GM04503 (cell line): ENCODE measurements around the gene FBN1.

Source experiments
- DNase-seq: peaks from one replicate; pipeline ENCODE4 v3.0.0-alpha.2; 2012; ENCODE audit warnings: low read depth

Gene FBN1

DNA sequence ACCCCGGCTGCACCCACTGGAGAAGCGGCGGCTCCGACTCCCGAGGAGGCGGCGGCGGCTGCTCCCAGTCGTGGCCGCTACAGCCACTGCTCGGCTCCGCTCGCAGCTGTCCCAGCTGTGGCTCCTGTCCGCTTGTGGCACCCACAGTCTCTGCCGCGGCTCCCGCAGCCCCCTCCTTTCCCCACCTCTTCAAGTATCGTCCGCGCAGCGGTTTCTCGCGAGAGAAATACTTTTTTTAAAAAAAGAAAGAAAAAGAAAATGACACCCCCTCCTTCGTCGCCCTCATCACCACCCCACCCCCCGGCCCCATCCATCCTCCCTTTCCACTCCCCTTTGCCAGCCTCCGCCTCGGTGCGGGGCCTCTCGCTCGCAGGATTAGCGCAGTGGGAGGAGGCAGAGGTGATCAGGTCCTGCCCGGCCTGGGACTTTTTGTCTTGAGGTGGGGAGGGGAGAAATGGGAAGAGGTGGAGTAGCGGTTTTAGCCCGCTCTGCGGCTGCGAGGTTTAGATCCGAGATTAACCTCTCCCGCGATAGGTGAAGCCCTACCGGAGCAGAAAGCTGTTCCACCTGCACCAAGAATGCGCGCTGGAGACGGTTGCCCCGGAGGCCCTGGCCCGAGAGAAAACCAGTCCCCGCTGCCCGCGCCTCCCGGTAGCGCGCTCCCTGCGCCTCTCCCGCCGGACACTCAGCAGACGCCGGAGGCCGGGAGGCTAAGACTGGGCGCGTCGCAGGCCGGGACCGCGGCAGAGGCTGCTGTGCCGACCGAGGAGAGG lies at the start of gene FBN1:
FBN1 (minus strand) TSS at position 152 of the 773 bp plus-strand sequence. CDS start 940 bp downstream, outside the sequence.
- DNase-seq, result peak; percentile 81

DNA sequence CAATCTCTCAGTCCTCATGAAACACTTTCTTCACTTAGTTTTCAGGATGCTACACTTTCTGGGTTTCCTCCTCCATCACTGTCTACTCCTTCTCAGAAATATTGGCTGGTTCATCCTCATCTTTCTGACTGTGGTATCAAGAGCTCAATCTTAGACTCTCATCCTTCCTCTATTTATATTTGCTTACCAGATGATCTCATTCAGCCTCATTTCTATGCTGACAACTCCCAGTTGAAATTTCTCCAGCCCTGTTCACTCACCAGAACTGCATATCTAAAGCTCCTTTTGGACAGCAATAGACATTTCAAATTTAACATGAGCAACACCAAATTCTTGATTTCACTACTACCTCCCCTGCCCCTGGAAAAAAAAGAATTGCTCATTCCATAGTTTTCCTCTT lies 48.0 kb upstream of the FBN1 start:
- DNase-seq, result no peak

DNA sequence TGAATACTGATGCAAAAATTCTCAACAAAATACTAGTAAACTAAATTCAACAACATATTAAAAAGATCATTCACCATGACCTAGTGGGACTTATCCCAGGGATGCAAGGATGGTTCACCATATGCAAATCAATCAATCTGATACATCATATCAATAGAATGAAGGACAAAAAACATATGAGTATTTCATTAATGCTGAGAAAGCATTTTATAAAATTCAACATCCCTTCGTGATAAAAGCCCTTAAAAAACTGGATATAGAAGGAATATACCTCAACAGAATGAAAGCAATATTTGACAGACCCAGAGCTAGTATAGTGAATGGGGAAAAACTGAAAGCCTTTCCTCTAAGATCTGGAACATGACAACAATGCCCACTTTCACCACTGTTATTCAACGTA lies 43.0 kb upstream of the FBN1 start:
- DNase-seq, result no peak

DNA sequence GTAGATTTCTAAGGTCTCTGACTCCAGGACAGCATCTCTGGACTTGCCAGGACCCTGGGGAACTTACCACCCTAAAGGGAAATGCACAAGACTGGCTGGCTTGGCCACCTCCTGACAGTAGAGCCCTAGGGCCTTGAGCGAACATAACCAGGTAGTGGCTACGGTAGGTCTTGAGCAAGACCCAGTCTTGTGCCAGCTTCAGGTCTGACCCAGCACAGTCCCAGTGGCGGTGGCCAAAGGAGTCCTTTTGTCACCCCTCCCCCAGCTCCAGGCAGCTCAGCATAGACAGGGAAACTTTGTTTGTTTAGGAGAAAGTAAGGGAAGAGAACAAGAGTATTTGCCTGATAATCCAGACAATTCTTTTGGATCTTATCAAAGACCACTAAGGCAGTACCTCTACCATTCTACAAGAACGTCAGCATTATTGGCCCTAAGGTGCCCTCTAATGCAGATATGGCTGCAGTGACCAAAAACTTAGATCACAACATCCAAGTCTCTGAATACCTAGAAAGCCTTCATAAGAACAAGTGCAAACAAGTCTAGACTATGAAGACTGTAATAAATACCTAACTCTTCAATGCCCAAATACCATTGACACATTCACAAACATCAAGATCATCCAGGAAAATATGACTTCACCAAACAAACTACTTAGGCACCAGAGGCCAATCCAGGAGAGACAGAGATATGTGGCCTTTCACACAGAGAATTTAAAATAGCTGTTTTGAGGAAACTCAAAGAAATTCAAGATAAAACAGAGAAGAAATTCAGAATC lies 38.7 kb upstream of the FBN1 start:
- no peak for DNase-seq

DNA sequence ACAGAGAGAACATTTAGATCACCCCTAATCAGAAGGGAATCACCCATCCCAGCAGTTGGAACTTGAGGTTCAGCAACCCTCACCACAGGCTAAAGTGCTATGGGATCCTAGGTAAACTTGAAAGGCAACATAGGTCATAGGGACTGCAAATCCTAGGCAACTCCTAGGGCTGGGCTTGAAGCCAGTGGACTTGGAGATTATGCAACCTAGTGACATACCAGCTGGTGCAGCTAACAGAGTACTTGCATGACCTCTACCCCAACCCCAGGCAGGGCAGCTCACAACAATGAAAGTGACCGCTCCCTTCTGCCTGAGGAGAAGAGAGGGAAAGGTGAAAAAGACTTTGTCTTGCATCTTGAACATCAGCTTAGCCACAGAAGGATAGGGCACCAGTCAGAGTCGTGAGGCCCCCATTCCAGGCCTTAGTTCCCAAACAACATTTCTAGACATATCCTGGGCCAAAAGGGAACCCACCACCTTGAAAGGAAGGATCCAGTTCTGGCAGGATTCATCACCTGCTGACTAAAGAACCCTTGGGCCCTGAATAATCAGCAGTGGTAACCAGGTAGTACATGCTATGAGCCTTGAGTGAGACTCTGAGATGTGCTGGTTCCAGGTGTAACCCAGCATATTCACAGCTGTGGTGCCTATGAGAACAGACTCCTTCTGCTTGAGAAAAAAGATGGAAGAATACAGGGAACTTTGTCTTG lies 37.6 kb upstream of the FBN1 start:
- DNase-seq, result peak; percentile 78

DNA sequence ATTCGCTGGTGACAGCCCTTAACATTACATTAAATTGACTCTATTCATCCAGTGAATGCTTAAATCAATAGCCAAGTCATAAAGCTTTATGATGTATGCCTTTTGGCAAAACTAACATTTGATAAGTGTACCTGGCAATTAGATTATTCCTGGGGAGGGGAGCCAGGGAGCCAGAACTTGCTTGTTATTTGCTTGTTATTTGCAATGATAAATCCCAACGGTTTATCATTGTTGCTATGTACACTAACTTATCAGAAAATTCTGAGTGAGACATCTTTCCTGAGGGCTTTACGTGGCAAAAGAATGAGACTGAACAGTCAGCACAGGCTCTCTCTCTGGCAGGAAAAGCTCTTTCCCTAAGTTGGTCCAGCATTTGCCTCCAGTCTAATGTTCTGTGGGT lies 35.8 kb upstream of the FBN1 start:
- DNase-seq, result no peak

DNA sequence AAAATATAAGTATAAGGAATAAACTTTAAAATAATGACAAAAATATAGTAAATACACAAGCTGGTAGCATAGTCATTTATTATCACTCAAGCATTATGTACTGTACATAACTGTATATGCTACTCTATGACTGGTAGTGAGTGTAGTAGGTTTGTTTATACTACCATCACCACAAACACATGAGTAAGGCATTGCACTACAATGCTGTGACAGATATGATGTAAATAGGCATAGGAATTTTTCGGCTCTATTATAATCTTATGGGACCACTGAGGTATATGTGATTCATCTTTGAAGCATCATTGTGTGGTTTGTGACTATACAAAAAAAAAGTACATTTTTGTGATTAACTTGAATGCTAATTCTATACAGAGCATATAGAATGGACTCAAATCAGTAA lies 35.3 kb upstream of the FBN1 start:
- peak; percentile 65 for DNase-seq

DNA sequence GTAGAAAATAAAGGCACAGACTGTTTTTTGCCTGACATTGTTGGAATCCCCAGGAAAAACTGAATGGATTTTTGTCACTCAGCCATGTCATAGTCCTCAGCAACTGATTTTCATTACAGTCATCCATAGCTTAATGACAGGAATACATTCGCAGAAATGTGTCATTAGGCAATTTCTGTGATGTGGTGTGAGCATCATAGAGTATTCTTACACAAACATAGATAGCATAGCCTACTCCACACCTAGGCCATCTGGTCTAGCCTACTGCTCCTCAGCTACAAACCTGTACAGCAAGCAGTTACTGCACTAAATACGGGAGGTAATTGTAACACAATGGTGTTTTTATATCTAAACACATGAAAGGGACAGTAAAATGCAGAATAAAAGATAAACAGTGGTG lies 34.4 kb upstream of the FBN1 start:
- no peak for DNase-seq

DNA sequence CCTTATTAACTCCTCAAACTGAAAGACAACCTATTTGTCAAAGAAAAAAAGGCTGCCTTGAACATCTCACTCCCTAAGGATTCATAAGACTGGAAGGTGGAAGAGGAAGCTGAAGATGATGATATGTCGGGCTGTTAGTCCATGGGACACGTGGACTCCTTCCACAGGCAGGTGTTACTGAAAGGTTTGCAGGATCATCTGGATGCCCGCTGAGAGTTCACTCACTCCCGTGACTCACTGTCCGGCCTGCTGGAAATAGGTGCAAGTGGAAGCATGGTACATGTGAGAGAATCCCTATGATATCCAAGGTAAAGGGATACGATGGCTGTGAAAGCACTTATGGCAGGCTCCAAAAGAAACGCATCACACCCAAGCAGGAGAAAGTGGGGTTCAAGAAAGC lies 33.3 kb upstream of the FBN1 start:
- no peak for DNase-seq

DNA sequence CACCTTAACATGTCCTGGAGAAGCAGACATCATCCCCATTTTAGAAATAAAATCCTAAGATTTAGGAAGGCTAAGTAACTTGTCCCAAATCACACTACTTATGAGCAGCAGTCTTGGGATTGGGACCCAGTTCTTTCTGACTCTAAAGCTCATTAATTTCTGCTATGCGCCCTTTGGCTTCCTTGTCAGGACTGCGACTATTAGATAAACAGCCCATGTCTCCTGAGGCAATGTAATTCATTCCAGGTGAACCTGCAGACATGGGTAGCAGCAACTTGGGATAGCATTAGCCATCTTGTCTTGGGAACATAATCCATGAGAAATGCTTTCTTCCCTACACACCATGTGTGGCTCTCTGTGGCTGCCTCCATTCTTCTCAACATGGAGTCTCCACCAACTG lies 32.3 kb upstream of the FBN1 start:
- DNase-seq, result no peak

DNA sequence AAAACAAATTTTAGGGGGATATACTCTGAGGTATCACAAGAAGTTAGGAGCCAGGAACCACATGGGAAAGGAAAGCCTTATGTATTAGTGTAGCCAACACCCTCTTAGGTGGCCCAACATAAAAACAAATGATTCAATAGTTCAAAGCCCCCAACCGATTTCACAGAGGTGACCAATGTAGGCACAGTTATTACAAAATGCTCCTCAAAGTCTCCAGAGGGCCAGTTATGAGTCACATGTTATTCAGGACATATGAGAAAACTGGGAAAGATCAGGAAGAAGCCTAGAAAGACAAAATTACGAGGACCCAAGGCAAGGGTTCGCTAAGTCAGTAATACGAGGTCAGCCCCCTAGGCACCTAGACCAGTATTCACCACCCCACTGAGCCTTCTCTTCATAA lies 29.9 kb upstream of the FBN1 start:
- DNase-seq, result no peak

DNA sequence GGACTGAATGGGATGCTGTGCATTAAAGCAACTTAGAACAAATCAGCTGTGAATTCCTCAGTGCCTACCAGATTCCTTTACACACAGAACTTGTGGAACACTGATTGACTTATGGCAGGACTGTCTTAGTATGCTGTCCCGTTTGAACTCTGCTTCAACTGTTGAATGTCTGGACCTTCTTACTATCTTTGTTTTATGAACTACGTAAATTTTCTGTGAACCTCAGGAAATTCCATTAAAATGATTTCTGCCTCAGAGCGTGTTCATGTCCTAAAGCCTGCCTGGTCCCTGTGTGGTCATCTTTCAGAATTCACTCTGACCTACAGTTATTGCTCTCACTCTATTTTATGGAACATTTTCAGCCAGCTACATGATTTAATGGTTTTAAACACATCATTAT lies 29.4 kb upstream of the FBN1 start:
- DNase-seq, result peak; percentile 70

DNA sequence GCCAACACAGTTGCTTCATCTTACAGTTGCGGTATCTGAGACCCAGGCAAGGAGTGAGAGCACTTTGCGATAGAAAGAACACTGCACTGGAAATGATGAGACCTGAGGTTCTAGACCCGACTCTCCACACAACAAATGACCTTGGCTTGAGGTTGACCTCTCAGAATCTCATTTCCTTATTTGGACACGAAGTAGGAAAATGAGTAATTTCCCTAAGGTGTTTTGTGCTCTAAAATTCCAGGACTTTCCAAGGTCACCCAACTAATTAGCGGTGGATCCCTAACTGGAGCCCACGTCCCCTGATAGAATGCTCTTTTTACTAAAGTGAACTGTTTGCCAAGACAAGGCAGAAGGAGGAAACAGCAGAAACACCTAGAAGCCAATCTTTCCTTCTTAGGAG lies 26.7 kb upstream of the FBN1 start:
- DNase-seq, result no peak

DNA sequence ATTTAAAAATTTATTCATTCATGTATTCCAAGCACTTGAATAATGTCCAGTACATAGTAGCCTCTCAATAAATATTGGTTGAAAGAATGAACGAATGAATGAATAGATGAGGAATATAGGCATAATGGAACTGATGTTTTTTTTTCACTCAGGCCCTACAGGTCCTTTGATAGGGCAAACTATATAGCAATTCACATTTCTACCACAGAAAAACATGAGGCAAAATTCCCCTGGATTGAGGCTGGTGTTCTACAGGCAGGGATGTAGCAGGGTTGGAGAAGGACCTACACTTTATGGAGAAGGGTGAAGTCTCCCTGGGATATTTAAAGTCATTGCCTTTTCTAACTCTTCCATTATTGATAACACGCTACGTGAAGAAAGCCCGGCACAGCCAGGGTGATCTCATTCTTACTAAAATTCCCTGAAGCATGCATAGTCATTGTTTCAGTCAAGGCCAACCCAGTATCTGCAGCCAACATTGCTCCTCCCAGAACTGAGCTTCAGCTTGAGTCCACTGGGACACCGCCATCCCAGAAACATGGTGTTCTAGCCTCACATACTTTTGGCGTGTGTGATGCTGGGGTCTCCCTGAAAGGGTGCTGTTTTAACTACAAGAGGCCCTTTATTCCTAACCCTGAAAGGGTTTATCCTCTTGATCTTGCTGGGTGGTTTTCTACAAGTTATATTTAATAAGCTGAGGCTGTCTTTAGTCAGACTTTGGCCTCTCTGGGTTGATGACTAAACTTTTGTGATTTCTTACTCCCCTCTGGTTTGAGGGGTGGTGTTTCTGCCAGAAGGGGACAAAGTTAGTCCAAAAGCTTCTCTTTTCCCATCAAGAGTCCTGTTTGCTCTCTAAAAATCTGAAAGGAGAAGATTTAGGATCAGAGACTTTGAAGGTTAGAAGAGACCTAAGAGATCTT lies 25.9 kb upstream of the FBN1 start:
- DNase-seq, result peak; percentile 74

DNA sequence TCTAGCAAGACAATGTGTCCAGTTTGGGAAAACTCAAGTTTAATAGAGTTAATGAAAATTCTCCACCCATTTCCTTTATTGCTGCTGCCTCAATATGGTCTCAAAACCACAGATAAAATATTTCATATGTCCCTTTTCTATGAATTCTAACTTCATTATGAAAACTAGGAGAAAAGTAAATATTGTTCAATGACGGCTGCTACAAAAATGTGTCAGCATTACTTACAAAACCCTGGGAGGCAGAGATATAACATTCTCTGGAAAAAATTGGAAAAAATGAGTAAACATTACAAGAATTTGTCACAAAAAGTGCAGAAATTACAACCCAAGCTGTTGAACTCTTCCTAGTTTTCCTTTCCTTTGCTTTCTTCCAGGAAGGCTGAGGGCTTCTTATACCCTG lies 22.2 kb upstream of the FBN1 start:
- no peak for DNase-seq

DNA sequence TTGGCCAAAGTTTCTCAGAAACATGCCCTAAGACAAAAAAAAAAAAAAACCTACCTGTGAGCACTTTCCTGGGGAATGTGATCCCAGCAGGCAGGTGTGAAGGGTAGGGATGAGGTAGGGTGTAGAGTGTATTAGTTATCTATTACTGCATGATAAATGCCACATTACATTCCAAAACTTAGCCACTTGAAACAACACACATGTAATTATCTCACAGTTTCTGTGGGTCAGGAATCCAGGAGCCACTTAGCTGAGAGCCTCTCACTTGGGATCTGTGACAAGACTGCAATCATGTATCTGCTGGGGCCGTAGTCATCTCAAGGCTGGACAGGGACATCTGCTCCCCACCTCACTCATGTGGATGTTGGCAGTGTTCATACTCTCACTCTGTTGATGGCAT lies 18.9 kb upstream of the FBN1 start:
- no peak for DNase-seq

DNA sequence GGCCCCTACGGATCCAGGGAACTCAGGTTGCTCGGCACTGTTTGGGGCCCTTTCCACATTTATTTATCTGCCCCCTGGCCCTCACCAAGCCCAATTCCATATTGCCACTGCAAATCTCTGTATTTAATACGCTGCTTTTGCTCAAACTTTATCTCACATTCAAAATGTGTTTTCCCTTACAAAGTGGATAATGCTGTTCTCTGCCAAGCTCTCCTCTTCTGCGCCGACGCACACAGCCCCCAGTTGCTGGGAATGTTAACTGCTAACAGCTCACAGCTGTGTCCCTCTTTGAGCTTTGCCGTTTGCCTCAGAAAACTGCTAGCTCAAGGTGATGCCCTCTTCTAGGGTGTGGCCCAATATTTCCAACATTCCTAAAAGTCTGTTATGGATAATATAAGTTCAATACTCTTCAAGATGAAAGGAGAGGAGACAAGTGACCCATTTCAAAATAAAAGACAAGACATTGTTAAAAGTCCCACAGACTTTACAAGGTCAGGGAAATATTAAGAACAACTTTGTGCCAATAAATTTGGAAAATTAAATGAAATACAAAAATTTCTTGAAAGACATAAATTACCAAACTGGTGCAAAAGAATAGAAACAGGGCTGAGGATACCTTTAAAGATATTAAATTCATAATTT lies 12.6 kb upstream of the FBN1 start:
- DNase-seq, result no peak

DNA sequence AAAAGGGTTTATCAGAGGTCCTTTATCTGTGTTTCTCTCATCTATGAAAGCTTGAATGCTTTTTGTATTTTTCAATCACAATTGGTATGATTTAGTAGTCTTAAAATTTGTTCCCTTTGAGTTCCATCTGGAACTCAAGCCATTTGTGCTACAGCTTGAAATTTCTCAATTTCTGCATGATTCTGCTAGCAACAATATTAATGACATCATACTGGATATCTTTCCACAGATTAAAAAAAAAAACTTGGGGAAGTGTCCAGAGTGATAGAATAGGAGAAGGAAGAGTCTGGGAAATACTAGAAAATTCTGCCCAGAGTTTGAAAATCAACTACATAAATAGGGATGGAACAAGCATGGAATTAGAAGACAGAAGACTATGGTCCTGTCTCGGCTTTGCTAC lies 9.3 kb upstream of the FBN1 start:
- no peak for DNase-seq

DNA sequence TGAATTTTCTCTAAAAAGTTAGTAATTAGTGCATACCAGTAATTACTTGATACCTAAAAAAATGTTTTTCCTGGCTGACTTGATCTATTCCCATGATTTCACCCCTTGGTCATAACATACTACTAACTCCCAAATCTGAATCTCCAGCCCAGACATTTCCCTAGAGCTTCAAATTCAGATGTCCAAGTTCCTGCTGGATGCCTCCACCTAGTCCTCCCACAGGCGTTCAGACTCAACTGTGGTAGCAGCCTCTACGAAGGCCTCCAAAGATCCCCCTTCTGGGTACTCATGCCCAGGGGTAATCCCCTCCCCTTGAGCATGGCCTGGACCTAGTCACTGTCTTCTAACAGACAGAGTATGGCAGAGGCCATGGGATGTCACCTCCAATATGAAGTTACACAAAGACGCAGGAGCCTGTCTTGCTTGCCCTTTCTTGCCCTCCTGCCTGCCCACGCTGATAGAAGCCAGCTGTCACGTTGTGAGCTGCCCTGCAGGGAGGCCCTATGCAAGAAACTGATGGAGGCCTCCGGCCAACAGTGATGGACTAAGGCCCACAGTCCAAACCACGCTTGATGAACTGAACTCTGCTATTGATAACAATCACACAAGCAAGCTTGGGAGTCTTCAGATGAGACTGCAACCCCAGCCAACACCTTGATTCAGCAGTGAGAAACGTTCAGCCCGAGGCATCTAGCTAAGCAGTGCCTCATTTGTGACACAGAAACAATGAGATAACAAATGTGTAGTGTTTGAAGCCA lies 8.6 kb upstream of the FBN1 start:
- DNase-seq, result no peak

DNA sequence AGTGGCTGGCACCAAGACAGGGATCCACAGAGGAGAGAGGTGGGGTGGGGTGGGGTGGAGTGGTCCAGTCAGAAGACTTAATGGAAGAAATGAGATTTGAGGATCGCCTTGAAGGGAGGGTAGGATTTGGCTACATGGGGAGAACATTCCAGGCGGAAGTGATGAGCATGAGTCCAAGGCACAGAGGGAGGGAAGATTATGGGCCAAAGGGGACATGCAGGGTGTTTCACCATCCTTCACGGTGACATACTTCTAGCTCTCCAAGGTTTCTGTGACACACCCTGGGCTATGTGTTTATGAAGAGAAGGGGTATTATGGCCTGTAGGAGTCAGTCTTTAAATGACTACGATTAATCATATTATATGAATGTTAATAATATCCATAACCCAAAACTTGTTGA lies 7.7 kb upstream of the FBN1 start:
- no peak for DNase-seq
